Measurements from ENCODE around the gene USP34.

- TF ChIP-seq ZC3H10 (CRISPR knock-in tag; IDR thresholded peaks at IDR 0.05) (no peak), ZNF565 (CRISPR knock-in tag; conservative IDR thresholded peaks at IDR 0.05; ENCODE audit: low read depth) (no peak), ARNTL (CRISPR knock-in tag; IDR thresholded peaks at IDR 0.05; ENCODE audit: borderline replicate concordance, low read depth) (no peak), RARB (CRISPR knock-in tag; IDR thresholded peaks at IDR 0.05) (no peak), TCF4 (CRISPR knock-in tag; IDR thresholded peaks at IDR 0.05; ENCODE audit: borderline replicate concordance) (no peak), ZFP30 (CRISPR knock-in tag; IDR thresholded peaks at IDR 0.05) (no peak)
- TF ChIP-seq, protein P1, sequence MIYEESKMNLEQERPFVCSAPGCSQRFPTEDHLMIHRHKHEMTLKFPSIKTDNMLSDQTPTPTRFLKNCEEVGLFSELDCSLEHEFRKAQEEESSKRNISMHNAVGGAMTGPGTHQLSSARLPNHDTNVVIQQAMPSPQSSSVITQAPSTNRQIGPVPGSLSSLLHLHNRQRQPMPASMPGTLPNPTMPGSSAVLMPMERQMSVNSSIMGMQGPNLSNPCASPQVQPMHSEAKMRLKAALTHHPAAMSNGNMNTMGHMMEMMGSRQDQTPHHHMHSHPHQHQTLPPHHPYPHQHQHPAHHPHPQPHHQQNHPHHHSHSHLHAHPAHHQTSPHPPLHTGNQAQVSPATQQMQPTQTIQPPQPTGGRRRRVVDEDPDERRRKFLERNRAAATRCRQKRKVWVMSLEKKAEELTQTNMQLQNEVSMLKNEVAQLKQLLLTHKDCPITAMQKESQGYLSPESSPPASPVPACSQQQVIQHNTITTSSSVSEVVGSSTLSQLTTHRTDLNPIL (CRISPR knock-in tag; IDR thresholded peaks at IDR 0.05; ENCODE audit: low read depth): no peak
Observed at GRCh38 chr2:61282104-61282590, 188.7 kb downstream of the USP34 start.
